NCI-H2196 (cell line): ENCODE results near the gene CCDC116.
A peak's percentile ranks its signal among the peaks of the same experiment; 100 is the strongest.
"Not testable (repeated sequence)": the region's sequence is repeated elsewhere in the genome, so short reads cannot be mapped to it uniquely, and the experiment has no call there.

ENCODE experiments used
- DNase-seq: peaks from one replicate; lab custom pipeline; 2025; ENCODE audit not compliant: unreplicated experiment; lab: John Stamatoyannopoulos, UW

Gene CCDC116

DNA sequence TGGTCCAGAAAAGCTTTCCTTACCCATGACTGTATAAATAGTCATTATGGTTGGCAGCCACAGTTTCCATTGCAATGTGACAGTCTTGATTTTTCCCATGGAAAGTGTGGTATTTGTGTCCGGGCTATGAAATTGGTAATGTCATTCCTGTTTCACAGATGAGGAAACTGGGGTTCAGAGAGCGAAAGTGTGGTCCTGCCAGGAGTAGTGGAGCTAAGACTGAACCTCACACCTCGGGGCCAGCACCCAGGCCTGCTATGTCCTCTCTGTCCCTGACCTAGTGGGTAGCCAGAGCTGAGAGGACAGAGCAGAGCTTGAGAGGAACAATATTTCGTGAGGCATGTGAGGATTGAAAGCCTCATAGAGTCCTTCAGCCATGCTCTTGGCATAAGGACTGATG, 1.5 kb upstream of the CCDC116 start:
- DNase-seq: no peak

DNA sequence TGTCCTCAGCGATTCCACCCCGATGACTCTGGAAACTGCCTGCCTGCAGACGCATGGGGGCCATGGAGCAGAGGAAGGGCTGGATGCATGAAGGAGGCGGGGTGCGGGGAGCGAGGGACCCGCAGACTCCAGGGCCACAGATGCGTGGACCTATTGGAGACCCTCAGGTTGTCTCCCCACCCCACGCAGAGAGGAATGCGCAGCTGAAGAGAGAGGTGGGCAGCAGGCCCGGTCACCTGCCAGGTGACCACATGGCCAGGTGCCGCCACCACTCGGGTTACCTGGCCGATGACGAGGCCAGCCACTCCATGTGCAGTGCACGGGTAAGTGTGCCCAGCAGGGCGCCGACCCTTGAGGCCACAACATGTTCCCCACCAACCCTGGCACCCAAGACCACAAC, 371 bp downstream of the CCDC116 start:
- no peak for DNase-seq

DNA sequence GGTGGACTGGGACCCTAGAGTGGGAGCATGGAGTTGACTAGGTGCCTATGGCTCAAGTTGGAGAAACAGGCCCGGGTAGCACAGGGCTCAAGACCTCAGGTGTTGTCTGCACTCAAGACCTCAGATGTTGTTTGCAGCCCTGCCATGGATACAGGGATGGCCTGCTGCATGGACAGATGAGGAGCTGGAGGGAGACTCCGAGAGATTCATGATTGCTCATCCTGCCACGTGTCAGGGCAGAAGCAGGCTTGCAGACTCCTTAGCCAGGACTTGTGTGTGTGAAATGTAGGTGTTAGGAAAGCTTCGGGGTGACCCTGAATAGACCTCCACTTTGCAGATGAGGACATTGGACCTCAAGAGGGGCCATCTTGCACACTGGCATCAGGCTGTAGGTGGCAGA, 921 bp downstream of the CCDC116 start:
- no peak for DNase-seq

DNA sequence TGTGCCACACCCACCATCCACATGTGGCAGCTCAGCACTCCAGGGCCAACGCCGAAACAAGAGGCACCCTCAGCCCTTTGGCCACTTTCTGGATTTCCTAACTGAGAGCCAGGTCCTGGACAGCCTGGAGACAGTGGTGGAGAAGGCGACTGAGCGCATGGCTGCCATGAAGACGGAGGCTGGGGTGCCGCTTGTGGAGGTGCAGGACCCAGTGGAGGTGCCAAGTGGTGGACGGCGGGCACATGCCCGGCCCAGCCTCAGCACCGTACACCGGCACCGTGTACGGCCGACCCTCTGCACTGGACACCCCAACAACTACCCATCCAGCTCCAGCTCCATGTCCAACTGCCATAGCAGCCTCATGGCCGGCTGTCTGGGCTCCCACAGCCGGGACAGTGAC, 1.5 kb downstream of the CCDC116 start:
- no peak for DNase-seq

DNA sequence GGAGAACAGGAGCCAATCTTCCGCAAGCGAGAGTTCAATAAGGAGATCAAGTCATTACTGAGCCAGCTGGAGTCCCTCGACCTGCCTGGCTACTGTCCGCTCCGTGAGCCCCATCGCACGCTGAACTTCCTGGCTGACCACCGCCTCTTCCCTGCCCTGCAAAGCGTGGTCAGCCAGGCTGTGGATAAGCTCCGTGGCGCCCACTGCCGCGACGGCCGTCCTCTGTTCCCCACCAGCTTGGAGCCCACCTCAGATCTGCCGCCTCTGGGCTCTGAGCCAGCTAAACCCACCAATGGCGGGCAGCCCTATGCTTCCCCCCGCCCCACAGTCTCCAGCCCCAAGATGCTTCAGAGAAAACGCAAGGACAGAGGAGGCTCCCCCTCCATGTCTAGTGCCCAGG, 2.3 kb downstream of the CCDC116 start:
- no peak for DNase-seq

DNA sequence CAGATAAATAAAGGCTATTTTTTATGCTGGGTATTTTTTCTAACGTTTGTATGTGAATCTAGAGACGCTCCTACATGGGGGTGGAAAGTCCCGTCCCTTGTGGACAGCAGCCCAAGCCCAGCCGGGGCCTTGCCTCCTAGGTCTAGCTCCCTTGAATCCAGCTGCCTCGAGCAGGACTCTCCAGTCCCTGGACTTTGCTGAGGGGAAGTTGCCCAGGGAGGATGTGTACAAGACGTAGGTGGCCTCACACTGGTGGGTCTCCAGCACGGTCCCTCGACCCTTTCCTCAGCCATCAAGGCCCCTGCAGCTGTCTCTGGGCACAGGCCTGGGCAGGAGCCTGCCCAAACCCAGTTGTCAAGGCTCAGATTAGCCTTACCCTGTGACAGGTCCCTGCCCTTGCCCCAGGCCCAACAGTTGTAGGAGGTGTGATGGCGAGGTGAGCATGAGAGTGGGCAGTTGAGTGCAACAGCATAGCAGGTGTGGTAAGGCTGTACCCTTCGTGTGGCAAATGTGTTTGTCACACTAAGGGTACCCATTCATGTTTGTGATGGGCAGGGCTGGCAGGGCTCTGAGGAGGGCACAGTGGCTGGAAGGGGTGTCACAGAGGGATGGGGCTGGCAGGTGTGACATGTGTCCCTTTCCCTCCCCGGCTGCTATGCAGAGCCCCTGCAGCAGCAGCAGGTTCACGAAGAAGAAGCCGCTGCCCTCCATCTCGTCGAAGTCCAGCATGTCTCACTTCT, 3.4 kb downstream of the CCDC116 start:
- no peak for DNase-seq

DNA sequence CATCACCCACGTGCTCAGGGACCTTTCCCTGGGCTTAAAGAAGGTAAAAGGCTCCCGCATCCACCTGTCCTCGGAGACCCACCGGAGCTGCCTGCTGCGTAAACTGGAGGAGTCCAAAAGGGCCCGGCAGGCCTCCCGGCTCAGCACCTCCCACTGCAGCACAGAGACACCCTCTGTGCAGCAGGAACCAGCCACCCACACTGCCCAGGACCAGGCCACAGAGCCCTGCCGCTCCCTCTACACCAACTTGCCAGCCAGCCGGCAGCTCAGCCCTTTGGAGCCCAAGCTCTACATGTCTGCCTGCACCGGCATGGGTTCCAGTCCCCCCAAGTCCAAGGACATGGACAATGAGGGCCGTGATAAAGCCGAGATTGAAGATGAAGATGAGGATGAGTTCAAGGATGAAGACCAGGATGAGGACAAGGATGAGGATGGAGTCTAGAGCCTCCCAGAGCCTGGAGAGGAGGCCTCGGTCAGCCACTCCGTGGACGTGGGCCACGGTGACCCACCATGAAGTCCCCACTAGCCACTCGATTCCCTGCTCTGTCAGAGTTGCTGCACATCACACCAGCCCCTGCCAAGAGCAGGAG, 4.2 kb downstream of the CCDC116 start:
- no peak for DNase-seq

DNA sequence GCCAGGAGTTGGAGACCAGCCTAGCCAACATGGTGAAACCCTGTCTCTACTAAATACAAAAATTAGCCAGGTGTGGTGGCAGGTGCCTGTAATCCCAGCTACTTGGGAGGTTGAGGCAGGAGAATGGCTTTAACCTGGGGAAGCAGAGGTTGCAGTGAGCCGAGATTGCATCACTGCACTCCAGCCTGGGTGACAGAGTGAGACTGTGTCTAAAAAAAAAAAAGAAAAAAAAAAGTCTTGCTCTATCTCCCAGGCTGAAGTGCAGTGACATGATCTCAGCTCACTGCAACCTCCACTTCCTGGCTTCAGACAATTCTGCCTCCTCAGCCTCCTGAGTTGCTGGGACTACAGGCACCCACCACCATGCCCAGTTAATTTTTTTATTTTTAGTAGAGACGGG, 4.9 kb downstream of the CCDC116 start:
- not testable (repeated sequence) for DNase-seq

DNA sequence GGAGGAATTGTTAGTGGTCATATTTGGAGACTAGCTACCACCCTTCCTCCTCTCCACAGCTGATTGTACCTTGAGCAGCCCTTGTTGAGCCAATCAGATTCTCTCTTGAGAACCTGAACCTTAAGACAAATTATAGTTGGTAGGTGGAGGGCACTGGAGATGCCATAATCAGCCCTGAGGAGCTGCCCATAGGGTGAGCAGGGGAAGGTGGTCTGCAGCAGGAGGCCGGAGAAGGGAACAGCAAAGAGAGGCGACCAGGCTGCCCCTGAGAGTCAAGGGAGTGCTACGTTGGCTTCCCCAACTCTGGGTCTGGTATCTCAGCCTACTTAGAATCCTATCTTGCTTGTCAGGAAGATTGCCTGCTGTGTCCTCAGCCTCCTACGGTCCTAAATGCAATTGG, 6.8 kb downstream of the CCDC116 start:
- no peak for DNase-seq

DNA sequence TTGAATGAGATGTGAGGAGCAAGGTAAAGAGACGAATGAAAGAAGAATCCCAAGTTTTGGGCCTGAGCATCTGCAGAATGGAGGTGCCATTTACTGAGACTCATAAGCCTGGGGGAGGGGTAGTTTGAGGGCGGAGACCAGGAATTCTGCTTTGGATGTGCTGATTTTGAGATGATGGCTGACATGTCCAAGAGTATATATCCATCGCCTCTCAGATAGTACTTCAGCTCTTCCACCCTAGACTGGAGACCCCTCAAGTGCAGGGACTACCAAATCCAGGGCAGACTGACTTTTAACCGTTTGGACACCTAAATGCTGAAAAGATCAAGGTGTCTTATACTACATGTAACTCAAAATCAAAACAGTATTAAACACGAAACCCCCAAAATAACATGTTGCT, 8.2 kb downstream of the CCDC116 start:
- no peak for DNase-seq

DNA sequence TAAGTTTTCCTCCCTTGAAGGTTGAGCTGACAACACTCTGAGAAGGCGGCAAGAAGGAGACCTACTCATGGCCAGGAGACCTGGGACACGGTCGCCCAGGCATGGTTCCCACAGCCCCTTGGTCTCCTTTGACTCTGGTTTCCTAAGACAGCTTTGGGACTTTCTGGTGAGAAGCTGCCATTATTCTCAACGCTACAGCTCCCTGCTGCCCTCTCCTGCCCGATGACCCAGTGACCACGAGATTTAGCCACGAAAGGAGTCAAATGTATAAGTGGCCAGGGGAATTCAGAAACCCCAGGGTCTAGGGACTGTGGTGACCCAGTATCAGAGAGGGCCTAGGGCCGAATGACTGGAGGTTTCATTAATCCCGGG, 8.8 kb downstream of the CCDC116 start:
- peak; percentile 24 for DNase-seq

DNA sequence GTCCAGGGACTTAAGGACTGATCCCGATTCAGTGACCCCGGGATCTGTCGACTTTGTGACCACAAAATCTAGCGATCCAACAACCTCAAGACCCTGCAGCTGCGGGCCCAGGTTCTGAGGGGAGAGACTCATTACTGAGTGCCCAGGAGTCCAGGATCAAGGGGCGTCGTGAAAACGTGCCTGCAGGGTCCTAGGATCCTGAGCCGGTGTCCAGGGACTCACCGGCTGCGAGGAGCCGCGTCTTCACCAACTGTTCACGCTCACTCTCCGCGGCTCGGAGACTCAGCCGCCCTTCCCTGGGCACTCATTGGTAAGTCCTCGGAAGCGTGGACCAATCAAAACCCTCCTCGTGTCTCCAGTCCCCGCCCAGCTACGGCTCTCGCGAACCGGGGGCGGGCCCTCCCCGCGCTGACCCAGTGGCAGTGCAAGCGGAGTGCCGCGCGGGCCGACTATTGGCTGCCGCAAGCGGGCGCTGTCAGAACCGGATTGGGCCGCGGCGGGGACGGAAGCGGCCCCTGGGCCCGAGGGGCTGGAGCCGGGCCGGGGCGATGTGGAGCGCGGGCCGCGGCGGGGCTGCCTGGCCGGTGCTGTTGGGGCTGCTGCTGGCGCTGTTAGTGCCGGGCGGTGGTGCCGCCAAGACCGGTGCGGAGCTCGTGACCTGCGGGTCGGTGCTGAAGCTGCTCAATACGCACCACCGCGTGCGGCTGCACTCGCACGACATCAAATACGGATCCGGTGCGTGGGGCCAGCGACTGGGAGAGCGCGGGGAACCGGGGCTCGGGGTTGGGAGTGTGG, 9.4 kb downstream of the CCDC116 start, which contains the start of gene SDF2L1:
Gene SDF2L1 (plus strand): TSS at position 514 of the 795 bp plus-strand sequence. CDS start 35 bp downstream, at position 549.
- peak; percentile 90 for DNase-seq

DNA sequence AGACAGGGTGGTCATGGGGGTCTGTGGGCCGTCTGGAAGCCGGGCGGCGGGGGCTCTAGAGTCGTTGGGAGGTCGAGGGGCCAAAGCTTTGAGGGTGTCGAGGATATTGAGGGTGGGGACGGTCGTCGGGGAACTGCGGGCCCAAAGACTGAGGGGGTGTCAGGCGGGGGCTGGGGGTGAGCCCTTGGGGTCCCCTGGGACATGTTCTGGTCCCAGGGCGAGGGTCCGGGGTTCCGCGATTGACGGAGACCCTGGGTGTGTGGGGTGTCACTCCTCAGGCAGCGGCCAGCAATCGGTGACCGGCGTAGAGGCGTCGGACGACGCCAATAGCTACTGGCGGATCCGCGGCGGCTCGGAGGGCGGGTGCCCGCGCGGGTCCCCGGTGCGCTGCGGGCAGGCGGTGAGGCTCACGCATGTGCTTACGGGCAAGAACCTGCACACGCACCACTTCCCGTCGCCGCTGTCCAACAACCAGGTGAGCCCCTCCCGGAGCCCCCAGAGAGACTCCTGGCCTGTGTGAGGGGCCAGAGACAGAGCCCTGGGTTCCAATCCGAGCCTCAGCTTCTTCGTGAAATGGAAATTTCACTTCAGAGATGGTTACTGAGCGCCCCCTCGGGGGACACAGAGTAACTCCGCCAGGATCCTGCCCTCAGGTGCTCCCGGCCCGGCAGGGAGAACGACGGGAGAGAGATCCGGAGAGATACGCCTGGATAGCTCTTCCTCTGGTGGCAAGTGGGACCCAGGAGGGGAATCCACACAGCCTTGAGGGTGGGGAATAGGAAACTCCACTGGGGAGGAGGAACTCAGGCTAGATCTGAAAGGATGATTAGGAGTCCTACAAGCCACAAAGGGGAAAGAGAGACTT, 10.3 kb downstream of the CCDC116 start:
- DNase-seq: peak; percentile 52

DNA sequence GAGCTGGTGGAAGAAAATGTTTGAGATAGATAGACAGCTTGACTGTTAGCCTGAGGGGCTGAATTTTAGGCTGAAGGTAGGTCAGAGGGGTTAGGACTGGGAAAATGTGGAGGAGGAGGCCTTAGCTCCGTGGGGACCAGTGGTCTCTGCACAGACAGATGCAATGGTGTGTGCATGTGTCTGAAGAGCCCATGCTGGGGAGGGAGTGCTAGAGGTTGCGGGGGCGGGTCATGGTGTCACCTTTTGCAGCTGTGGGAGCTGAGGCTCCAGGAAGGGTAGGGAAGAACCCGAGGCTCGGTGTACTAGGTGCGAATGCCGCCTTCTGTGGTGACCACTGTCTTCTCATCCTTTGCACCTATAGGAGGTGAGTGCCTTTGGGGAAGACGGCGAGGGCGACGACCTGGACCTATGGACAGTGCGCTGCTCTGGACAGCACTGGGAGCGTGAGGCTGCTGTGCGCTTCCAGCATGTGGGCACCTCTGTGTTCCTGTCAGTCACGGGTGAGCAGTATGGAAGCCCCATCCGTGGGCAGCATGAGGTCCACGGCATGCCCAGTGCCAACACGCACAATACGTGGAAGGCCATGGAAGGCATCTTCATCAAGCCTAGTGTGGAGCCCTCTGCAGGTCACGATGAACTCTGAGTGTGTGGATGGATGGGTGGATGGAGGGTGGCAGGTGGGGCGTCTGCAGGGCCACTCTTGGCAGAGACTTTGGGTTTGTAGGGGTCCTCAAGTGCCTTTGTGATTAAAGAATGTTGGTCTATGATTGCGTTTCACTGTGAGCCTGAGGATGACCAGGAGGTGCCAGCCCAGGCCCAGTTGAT, 11.2 kb downstream of the CCDC116 start:
- DNase-seq: no peak

DNA sequence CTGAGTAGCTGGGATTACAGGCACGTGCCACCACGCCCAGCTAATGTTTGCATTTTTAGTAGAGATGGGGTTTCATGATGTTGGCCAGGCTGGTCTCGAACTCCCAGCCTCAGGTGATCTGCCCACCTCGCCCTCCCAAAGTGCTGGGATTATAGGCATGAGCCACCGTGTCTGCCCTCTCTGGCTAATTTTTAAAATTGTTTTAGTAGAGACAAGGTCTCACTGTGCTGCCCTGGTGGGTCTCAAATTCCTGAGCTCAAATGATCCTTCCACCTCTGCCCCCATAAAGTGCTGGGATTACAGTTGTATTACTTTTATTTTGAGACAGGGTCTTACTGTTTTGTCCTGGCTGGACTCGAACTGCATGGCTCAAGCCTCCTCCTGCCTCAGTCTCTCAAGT, 13.0 kb downstream of the CCDC116 start:
- not testable (repeated sequence) for DNase-seq

DNA sequence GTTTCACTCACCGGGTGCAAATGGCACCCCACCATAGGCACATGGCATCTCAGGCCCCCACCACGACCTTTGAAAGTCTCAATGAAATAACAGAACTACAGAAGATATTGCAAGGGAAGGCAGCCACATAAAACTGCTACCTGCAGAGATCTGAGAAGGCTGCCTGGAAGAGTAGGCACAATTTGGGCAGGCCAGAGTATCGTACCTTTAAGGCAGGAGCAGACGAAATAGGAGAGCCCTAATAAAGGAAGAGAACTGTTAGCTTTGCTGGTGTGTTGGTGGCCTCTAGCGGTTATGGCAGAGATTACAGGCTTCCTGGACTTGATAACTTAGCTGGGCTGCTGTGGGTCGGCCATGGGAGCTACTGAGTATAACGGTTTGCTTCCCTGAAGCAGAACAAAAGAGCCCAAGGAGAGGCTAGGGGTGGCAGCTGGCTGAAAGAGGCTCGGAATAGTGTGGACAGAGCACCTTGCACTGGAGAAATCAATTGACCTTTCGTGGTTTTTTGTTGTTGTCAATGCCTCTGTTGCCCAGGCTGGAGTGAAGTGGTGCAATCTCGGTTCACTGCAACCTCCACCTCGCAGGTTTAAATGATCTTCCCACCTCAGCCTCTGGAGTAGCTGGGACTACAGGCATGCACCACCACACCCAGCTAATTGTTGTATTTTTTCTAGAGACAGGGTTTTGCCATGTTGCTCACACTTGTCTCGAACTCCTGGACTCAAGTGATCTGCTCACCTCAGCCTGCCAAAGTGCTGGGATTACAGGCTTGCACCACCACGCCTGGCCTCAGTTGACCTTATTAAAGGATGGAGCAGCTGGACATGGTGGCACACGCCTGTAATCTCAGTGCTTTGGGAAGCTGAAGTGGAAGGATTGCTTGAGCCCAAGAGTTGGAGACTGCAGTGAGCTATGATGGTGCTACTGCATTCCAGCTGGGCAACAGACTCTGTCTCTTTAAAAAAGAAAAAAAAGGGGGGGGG, 14.3 kb downstream of the CCDC116 start:
- peak; percentile 64 for DNase-seq

DNA sequence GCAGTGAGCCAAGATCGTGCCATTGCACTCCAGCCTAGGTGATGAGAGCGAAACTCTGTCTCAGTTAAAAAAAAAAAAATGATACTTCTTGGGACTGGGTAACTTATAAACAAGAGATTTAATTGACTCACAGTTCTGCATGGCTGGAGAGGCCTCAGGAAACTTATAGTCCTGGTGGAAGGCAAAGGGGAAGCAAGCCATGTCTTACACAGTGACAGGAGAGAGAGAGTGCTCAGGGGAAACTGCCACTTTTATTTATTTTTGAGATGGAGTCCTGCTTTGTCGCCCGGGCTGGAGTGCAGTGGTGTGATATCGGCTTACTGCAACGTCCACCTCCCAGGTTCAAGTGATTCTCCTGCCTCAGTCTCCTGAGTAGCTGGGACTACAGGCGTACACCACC, 17.7 kb downstream of the CCDC116 start:
- no peak for DNase-seq

DNA sequence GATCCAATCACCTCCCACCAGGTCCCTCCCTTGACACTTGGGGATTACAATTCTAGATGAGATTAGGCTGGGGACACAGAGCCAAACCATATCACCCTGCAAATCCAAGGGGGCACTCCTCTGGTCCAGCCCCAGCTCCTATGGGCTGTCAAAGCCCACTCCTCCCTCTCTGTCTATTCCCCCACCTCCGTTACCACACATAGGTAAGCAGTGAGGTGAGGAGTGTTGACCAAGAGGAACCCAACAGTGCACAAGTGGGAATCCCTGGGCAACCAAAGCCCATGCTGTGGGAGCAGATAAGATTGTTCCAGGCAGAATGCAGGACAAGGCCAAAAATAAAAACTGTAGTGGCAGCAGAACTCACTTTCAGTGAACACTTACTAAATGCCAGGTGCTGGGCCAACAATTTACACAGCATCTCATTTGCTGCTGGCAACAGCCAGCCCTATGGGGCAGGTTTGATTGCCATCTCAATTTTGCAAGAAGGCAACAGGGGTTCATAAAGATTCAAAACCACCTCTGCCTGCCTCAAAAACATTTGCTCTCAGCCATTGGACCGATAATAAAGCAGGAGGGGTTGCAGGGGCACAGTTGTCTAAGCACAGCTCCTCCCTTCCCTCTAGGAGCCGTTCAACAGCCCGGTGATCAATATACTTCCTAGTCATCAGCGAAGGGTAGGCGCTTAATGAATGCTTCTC, 18.4 kb downstream of the CCDC116 start:
- no peak for DNase-seq
